GM19099 (cell line): ENCODE data around the gene STX8.

Experiments
- POLR2A ChIP-seq: IDR thresholded peaks from 3 replicates; pipeline ENCODE4 v1.6.1; 2011; ENCODE audit warnings: low read depth; ENCODE audit not compliant: insufficient read length; ENCODE audit errors: extremely low read depth

The STX8 gene

DNA sequence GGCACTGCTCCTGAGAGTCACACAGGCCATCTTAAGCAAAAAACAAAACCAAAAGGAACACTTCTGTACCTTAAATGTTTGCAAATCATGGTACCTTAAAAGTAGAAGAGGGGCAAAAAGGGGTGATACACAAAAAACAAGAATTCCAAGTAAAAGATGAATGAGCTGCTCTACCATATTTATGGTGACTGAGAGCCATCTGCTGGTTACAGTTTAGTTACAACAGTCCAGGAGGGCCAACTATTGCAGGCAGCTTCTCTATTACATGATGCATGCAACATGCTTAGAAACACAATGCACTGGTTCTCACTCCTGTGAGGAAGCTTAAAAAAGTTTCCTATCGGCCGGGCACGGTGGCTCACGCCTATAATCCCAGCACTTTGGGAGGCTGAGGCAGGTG is 53.5 kb downstream of the STX8 start:
- TF ChIP-seq POLR2A: no peak

DNA sequence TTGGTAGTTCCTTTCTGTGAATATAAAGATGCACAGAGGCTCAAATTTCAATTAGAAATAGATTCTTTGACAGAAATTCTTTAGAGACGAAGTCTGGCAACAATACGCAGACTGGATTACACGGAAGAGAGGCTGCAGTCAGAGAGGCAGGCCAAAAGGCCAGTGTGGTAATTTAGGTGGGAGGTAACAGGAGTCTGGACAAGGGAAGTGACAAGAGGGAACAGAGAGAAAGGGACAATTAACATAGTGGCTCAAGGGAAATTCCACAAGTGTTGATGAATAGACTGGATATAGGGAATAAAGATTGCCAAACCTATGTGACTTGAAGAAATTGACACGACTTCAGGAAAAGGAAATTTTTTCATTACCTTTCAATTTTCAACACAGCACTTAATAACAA is 54.6 kb downstream of the STX8 start:
- TF ChIP-seq POLR2A: no peak

GRCh38 chr17:9520649-9521048 is 55.0 kb downstream of the STX8 start:
- no peak for TF ChIP-seq POLR2A

- no peak for TF ChIP-seq POLR2A
Measured at GRCh38 chr17:9519583-9520272, 55.9 kb downstream of the STX8 start.

DNA sequence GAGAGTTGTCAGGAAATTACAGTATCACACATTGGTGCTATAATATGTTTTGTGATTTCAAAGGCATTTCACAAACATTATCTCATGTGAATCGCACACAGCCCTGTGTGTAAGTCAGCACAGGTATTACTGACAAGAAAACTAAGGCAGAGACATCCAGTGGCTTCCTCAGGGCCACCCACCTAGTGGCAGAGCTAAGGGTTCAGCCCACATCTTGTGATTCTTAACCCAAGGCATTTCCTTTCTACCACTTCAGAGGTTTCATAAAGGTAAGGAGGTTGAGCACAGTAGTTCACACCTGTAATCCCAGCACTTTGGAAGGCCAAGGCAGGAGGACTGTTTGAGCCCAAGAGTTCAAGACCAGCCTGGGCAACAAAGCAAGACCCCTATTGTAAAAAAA is 58.2 kb downstream of the STX8 start:
- no peak for TF ChIP-seq POLR2A

GRCh38 chr17:9513266-9513665 is 62.4 kb downstream of the STX8 start:
- no peak for TF ChIP-seq POLR2A

- no peak for TF ChIP-seq POLR2A
Measured at GRCh38 chr17:9512323-9513168, 63.1 kb downstream of the STX8 start.

- no peak for TF ChIP-seq POLR2A
Measured at GRCh38 chr17:9509236-9509816, 66.3 kb downstream of the STX8 start.

GRCh38 chr17:9499041-9499440 is 76.6 kb downstream of the STX8 start:
- TF ChIP-seq POLR2A: no peak

- TF ChIP-seq POLR2A: no peak
Measured at GRCh38 chr17:9498490-9498889, 77.1 kb downstream of the STX8 start.

GRCh38 chr17:9488556-9488955 is 87.1 kb downstream of the STX8 start:
- TF ChIP-seq POLR2A: no peak

DNA sequence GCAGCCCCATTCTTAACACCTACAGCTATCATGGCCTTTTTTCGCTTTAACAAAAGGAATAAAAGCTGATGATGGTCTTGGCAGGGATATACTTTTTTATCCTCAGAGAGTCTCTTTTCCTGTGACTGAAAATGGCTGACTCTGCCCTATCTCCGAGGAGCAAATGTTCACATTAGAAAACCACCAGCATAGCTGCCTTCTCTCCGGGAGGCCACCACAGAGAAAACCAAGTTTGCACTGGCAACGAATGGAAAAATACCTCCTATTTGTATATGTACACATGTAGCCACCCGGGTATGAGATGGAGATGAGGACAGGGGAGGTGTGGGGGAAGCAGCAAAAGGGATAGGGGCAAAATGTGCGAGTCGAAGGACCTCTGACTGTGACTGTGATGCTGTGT is 88.2 kb downstream of the STX8 start:
- TF ChIP-seq POLR2A: no peak

DNA sequence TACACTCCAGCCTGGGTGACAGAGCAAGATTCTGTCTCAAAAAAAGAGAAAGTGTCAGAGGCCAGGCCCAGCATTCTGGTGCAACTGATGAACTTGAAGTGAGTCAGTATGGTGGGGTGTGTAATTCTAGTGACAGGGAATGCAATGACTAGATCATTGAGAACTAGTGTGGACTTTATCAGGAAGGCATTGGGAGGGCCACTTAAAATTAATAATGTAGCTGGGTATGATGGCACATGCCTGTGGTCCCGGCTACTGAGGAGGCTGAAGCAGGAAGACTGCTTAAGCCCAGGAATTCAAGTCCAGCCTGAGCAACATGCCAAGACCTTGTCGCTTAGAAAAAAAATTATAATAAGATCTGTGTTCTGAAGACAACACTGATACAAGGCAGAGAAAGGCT is 90.8 kb downstream of the STX8 start:
- no peak for TF ChIP-seq POLR2A

DNA sequence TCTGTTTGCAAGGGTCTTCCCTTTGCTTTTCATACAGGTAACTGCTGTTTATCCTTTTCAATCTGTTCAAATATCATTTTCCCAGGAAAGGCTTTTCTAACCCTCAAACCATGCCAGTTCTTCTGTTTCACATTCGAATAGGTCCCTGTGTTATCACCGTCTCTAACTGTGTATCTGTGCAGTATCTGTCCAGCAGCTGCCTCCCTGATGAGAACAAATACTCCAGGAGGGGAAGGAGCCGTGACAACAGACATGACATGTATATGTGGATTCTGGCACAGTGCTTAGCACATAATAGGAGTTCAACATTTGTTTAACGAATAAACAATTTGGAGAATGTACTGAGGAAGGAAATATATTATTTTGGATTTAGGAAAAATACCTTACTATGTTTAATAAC is 95.7 kb downstream of the STX8 start:
- TF ChIP-seq POLR2A: no peak

- TF ChIP-seq POLR2A: no peak
Measured at GRCh38 chr17:9478889-9479288, 96.7 kb downstream of the STX8 start.

GRCh38 chr17:9475101-9475658 is 100.4 kb downstream of the STX8 start:
- no peak for TF ChIP-seq POLR2A
